ENCODE data around the gene KIF26A. TPM values are rescaled to one million over a fixed set of nuclear protein-coding genes. Genes with fewer than 3 reads are reported as not detected.

Gene KIF26A
- total and polyA plus RNA-seq, 2 of the 4 experiments (the other 2 are of a cell fraction): not detected

DNA sequence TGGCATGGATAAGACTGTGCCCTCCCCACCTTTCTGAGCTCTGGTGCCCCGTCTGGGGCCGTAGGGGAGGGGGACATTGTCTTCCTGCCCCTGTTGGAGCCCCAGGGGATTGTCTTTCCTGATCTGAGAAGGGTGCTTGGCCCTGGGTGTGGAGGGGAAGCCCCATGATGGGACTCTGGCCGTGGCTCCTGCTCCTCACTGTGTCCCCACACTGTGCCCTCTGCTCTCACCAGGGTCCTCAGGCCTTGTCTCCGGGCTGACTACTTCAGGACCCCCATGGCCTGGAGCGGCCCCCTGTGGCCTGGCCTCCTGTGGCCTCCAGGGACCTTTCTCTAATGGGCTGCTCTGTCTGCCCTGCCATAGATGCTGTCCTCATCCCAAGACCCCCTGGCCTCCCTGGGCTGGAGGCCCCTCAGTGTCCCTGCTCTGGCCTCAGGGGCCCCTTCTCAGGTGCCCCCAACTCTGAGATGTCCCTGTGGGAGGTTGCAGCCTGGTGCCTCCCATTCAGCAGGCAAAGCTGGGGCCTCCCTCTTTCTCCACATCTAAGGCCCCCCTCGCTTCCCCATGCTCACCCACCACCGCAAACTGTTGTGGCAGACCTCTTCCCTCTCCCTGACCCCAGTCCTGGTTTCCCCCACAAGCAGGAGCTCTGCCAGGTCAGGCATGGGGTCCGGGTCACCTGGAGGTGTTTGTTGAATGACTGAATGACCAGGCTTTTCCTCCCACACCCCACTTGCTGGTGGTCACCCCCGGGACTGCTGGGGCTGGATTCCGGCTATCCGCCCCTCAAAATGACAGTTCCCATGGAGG, 4.0 kb downstream of the KIF26A start:
- intact Hi-C loops (cut with micrococcal nuclease): no loop called here
- CTCF ChIA-PET: no interaction called here

More for the DNA sequence above, 4.0 kb downstream of the KIF26A start:
- Histone ChIP-seq H4K91ac (ENCODE audit: insufficient read depth, low read depth, low read length) (no peak overlapping the region), H2AK9ac (replicated peaks; ENCODE audit: low read depth, low read length, poor library complexity) (no peak overlapping the region), H3K79me1 (ENCODE audit: low read depth in 1 of 2, low read length in 2 of 2) (no peaks in the 10 kb centered on the region), H3K56ac (ENCODE audit: extremely low read depth, insufficient read depth, low read length) (no peak overlapping the region), H3K4me2 (ENCODE audit: low read depth, low read length) (no peak overlapping the region), H2AK5ac (ENCODE audit: low read depth, low read length) (no peak overlapping the region), H4K5ac (ENCODE audit: low read depth, low read length) (no peak overlapping the region), H2BK15ac (ENCODE audit: low read depth, low read length) (no peak overlapping the region), H3K9ac (ENCODE audit: low read depth, low read length) (no peak overlapping the region), H3K36me3 (ENCODE audit: control insufficient read depth, insufficient read depth, low read length) (no peaks in the 10 kb centered on the region), H3K27ac (ENCODE audit: insufficient read depth, low read length) (no peak overlapping the region), H3K18ac (ENCODE audit: low read depth, low read length) (no peak overlapping the region), H3K9me3 (ENCODE audit: control insufficient read depth, insufficient read depth, low read length) (no peaks in the 10 kb centered on the region), H3K14ac (replicated peaks; ENCODE audit: low read depth, low read length) (no peak overlapping the region), H3K4ac (ENCODE audit: low read depth, low read length) (no peak overlapping the region), H3K4me1 (ENCODE audit: control insufficient read depth, insufficient read depth, low read length) (no peaks in the 10 kb centered on the region; the same call in 1 of the 2 replicates), H2AFZ (replicated peaks; ENCODE audit: low read length, poor library complexity) (no peak overlapping the region), H3K23ac (ENCODE audit: low read depth, low read length) (no peak overlapping the region), H4K20me1 (ENCODE audit: insufficient read depth, low read length) (no peaks in the 10 kb centered on the region), H3K27me3 (ENCODE audit: control insufficient read depth, insufficient read depth, low read length) (peaks cover 23% of the 10 kb centered on the region), H3K9me1 (ENCODE audit: insufficient read depth, low read length) (no peaks in the 10 kb centered on the region), H2BK20ac (ENCODE audit: low read depth, low read length) (no peak overlapping the region), H2BK120ac (ENCODE audit: low read depth, low read length) (no peak overlapping the region), H4K8ac (ENCODE audit: low read depth in 2 of 2, low read length in 2 of 2) (no peak overlapping the region), H2BK5ac (ENCODE audit: low read depth, low read length, poor library complexity, severe bottlenecking) (no peak overlapping the region), H3K4me3 (ENCODE audit: insufficient read depth, low read depth, low read length) (no peak overlapping the region)
- BruUV-seq (replicated peaks): no TSS peak
- POLR2A ChIA-PET (ENCODE audit: unreplicated experiment): no interaction called here
- DNase-seq (no peak), ATAC-seq (ENCODE audit: low read depth) (no peak)
- dilution Hi-C loops (cut with HindIII; ENCODE audit: low sequenced_read_pairs, unreplicated experiment): no loop called here
- TF ChIP-seq MAFK (IDR thresholded peaks at IDR 0.05; ENCODE audit: low read depth, low read length): no peak
- TF ChIP-seq SMC3 (IDR thresholded peaks at IDR 0.05; ENCODE audit: low read depth, low read length): no peak
- TF ChIP-seq BHLHE40 (IDR thresholded peaks at IDR 0.05; ENCODE audit: low read depth, low read length): no peak
- TF ChIP-seq CHD1 (IDR thresholded peaks at IDR 0.05; ENCODE audit: low read depth, low read length): no peak
- no peak for TF ChIP-seq POLR2A (IDR thresholded peaks at IDR 0.05; ENCODE audit: low read depth, low read length)
- TF ChIP-seq MXI1 (IDR thresholded peaks at IDR 0.05; ENCODE audit: borderline replicate concordance, low read depth, low read length): no peak
- in situ Hi-C loops (cut with MboI; ENCODE audit: low sequenced_read_pairs): no loop called here
- WGBS, 2 experiments (ENCODE audit: extremely low coverage in 2 of 2, insufficient read length in 1 of 2): no CpG with 5 or more reads among the region's 11 CpGs

All from IMR-90 (cell line).